GM19035 (cell line): ENCODE data around the gene ADGRE3.

ENCODE experiments used
- ATAC-seq: cut with Tn5 transposase; IDR thresholded peaks from one replicate; pipeline ENCODE4 v1.9.1; 2021; ENCODE audit not compliant: unreplicated experiment

Gene ADGRE3

GRCh38 chr19:14674764-14675163 lies at the start of gene ADGRE3:
TSS of gene ADGRE3 (minus strand) at chr19:14674844. CDS start at chr19:14674770, 74 bp downstream.
- no peak for ATAC-seq

- no peak for ATAC-seq
Observed at GRCh38 chr19:14722127-14722526, 47.5 kb upstream of the ADGRE3 start.

- ATAC-seq = no peak
Observed at GRCh38 chr19:14719162-14719561, 44.5 kb upstream of the ADGRE3 start.

GRCh38 chr19:14718522-14719116 lies 44.0 kb upstream of the ADGRE3 start:
- ATAC-seq = no peak

- no peak for ATAC-seq
Observed at GRCh38 chr19:14715841-14716240, 41.2 kb upstream of the ADGRE3 start.

- no peak for ATAC-seq
Observed at GRCh38 chr19:14704450-14704849, 29.8 kb upstream of the ADGRE3 start.

DNA sequence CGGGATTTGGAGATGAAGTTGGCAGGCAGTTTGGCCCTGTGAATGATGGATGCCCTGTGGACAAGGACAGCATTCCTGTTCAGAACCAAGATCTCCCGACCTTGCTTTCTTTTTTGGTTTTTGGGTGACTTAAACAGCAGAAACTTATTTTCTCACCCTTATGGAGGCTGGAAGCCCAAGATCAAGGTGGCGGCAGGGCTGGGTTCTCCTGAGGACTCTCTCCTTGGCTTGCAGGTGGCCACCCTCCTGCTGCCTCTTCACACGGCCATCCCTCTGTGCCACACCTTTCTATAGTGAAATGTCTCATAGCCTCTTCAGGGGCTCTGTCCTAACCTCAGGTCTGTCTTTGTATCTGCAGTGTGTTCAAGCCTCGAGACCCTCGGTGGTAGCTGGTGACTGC lies 29.2 kb upstream of the ADGRE3 start:
- no peak for ATAC-seq

GRCh38 chr19:14700711-14701375 lies 26.2 kb upstream of the ADGRE3 start:
- ATAC-seq = no peak

DNA sequence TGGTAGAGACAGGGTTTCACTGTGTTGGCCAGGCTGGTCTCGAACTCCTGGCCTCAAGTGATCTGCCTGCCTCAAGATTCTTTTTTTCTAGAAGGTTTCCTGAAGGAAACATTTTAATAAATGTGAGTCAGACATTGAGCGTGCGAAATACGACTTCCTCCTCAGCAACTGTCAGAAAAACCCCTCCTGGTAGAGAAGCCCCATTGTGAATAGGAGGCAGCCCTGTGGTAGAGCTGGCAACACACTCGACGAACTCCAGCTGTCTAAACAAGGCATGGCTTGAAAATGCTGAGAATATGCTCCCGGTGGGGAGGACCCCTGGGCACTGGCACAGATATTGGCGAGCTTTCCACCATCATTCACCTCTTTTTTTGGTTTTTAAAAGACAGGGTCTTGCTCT lies 25.0 kb upstream of the ADGRE3 start:
- ATAC-seq = no peak

- no peak for ATAC-seq
Observed at GRCh38 chr19:14695471-14695870, 20.8 kb upstream of the ADGRE3 start.

- ATAC-seq = no peak
Observed at GRCh38 chr19:14694641-14695266, 20.1 kb upstream of the ADGRE3 start.

- ATAC-seq = peak; percentile 90
Observed at GRCh38 chr19:14689598-14690503, 15.2 kb upstream of the ADGRE3 start, which contains the start of gene ZNF333. TSS of gene ZNF333 (plus strand) at chr19:14690048. CDS start at chr19:14693492, 3,444 bp downstream.

GRCh38 chr19:14686411-14686810 lies 11.8 kb upstream of the ADGRE3 start:
- ATAC-seq = no peak

DNA sequence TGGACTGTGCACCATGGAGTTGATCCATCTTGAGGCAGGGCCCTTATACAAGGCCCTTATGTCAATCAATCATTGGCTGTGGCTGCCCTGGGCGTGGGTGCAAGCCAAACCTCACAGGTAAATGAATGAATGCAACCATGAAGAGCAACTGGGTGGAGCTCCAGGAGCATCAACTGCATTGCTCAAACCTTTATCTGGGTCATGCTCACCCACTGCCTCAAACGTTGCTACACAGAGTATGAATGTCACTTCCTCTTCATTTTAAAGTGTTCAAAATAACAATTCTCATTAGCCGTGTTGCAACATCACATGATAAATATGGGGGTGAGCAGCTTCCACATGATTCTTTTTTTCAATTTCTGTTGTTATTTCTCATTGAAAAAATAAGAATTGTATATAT lies 8.8 kb upstream of the ADGRE3 start:
- no peak for ATAC-seq

- ATAC-seq = no peak
Observed at GRCh38 chr19:14682084-14682483, 7.4 kb upstream of the ADGRE3 start.

- no peak for ATAC-seq
Observed at GRCh38 chr19:14678199-14678598, 3.6 kb upstream of the ADGRE3 start.

DNA sequence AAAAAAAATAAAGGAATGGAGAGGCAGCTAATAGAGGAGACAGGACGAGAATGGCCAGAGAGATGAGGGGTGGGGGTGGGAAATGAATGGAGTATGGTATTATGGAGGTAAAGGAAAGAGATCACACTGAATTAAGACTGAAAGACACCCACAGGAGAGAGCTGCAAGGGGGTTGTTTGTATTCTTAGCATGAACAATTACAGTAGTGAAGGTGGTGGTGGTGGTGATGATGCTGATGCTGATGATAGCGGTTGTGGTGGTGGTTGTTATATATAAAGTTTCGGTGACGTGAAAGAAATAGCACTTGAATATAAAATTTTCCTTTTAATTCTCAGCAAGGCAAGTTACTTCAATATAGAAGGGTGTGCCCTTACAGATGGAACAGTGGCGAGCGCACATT lies 2.8 kb upstream of the ADGRE3 start:
- no peak for ATAC-seq

GRCh38 chr19:14676762-14677161 lies 2.1 kb upstream of the ADGRE3 start:
- ATAC-seq = no peak

GRCh38 chr19:14673088-14673487 lies 1.6 kb downstream of the ADGRE3 start:
- no peak for ATAC-seq

GRCh38 chr19:14672188-14672872 lies 2.3 kb downstream of the ADGRE3 start:
- ATAC-seq = no peak

- ATAC-seq = no peak
Observed at GRCh38 chr19:14670408-14670807, 4.2 kb downstream of the ADGRE3 start.
